ENCODE results near the gene UBP1.
"Not testable (repeated sequence)": the region's sequence is repeated elsewhere in the genome, so short reads cannot be mapped to it uniquely, and the experiment has no call there.

Gene UBP1

GRCh38 chr3:33433843-33434242, 6.4 kb downstream of the UBP1 start:
- no peak for DNase-seq

GRCh38 chr3:33430571-33430970, 9.6 kb downstream of the UBP1 start:
- DNase-seq: no peak

- DNase-seq: no peak
These were observed 10.1 kb downstream of the UBP1 start for GRCh38 chr3:33430061-33430460.

GRCh38 chr3:33429306-33429705, 10.9 kb downstream of the UBP1 start:
- not testable (repeated sequence) for DNase-seq

GRCh38 chr3:33428734-33429133, 11.5 kb downstream of the UBP1 start:
- no peak for DNase-seq

- peak; percentile 32 for DNase-seq
These were observed 13.4 kb downstream of the UBP1 start for GRCh38 chr3:33426630-33427317.

GRCh38 chr3:33426068-33426467, 14.1 kb downstream of the UBP1 start:
- peak; percentile 92 for DNase-seq

GRCh38 chr3:33425453-33425852, 14.8 kb downstream of the UBP1 start:
- DNase-seq: peak; percentile 6

GRCh38 chr3:33424606-33425452, 15.4 kb downstream of the UBP1 start:
- no peak for DNase-seq

GRCh38 chr3:33420966-33421365, 19.2 kb downstream of the UBP1 start:
- DNase-seq: no peak

GRCh38 chr3:33419948-33420347, 20.3 kb downstream of the UBP1 start:
- DNase-seq: no peak

- no peak for DNase-seq
These were observed 23.0 kb downstream of the UBP1 start for GRCh38 chr3:33417066-33417673.

- DNase-seq: not testable (repeated sequence)
These were observed 29.4 kb downstream of the UBP1 start for GRCh38 chr3:33410816-33411215.

GRCh38 chr3:33403756-33404155, 36.4 kb downstream of the UBP1 start:
- no peak for DNase-seq

- no peak for DNase-seq
These were observed 37.3 kb downstream of the UBP1 start for GRCh38 chr3:33402936-33403335.

- no peak for DNase-seq
These were observed 38.4 kb downstream of the UBP1 start for GRCh38 chr3:33401781-33402180.

GRCh38 chr3:33398410-33398809, 41.8 kb downstream of the UBP1 start:
- DNase-seq: no peak

- no peak for DNase-seq
These were observed 44.3 kb downstream of the UBP1 start for GRCh38 chr3:33395900-33396299.

GRCh38 chr3:33394403-33395054, 45.7 kb downstream of the UBP1 start:
- DNase-seq: no peak

- DNase-seq: no peak
These were observed 47.5 kb downstream of the UBP1 start for GRCh38 chr3:33392703-33393125.

- no peak for DNase-seq
These were observed 48.1 kb downstream of the UBP1 start for GRCh38 chr3:33392144-33392543.

GRCh38 chr3:33391255-33391995, 48.8 kb downstream of the UBP1 start:
- no peak for DNase-seq

- no peak for DNase-seq
These were observed 50.3 kb downstream of the UBP1 start for GRCh38 chr3:33389908-33390307.
